Mesodermal cell (in vitro differentiated cells): Measurements from ENCODE around the gene TPM1.
"Not testable (repeated sequence)": the region's sequence is repeated elsewhere in the genome, so short reads cannot be mapped to it uniquely, and the experiment has no call there.

ENCODE experiments used
- H3K27ac ChIP-seq: 2 replicates; pipeline ENCODE4 v1.7.0; 2013; ENCODE audit warnings: mild to moderate bottlenecking, low read depth, low read length, moderate library complexity; ENCODE audit not compliant: severe bottlenecking
- H3K36me3 ChIP-seq: 2 replicates; pipeline ENCODE4 v1.7.1; 2013; ENCODE audit warnings: mild to moderate bottlenecking, low read length, moderate library complexity; ENCODE audit not compliant: control insufficient read depth, insufficient read depth
- H3K4me1 ChIP-seq: one replicate; pipeline ENCODE4 v1.7.1; 2013; ENCODE audit warnings: mild to moderate bottlenecking, low read length; ENCODE audit not compliant: insufficient read depth, control insufficient read depth, poor library complexity, severe bottlenecking
- H3K4me3 ChIP-seq: 2 replicates; pipeline ENCODE4 v1.7.0; 2013; ENCODE audit warnings: low read length, control low read depth, mild to moderate bottlenecking; ENCODE audit not compliant: insufficient read depth, poor library complexity, severe bottlenecking; ENCODE audit errors: extremely low read depth
- H3K9me3 ChIP-seq: 2 replicates; pipeline ENCODE4 v1.7.1; 2013; ENCODE audit warnings: mild to moderate bottlenecking, low read length, moderate library complexity; ENCODE audit not compliant: control insufficient read depth
- WGBS, 2 experiments: methylation state at CpG; one replicate each; pipeline ENCODE4 v1.1.5; 2013; ENCODE audit warnings: missing lambda C conversion rate in 2 of 2; ENCODE audit not compliant: insufficient coverage in 2 of 2; 5-methylcytosine and 5-hydroxymethylcytosine counted together

Gene TPM1

GRCh38 chr15:63103416-63103815 is 60.9 kb downstream of the TPM1 start:
- H3K36me3 ChIP-seq, result no peaks in the 10 kb centered on the region
- H3K27ac ChIP-seq, result no peak overlapping the region
- no peaks in the 10 kb centered on the region for H3K4me1 ChIP-seq
- 100% methylated on average over 3 of the region's 3 CpGs for WGBS, 2 experiments
- no peak overlapping the region for H3K4me3 ChIP-seq
- peaks cover 8% of the 10 kb centered on the region for H3K9me3 ChIP-seq

GRCh38 chr15:63104727-63105126 is 62.2 kb downstream of the TPM1 start:
- 75 to 81% methylated on average over 6 of the region's 7 CpGs for WGBS, 2 experiments
- no peak overlapping the region for H3K4me3 ChIP-seq
- no peak overlapping the region for H3K27ac ChIP-seq
- H3K9me3 ChIP-seq, result peaks cover 8% of the 10 kb centered on the region
- H3K36me3 ChIP-seq, result no peaks in the 10 kb centered on the region
- H3K4me1 ChIP-seq, result no peaks in the 10 kb centered on the region

- 81 to 85% methylated on average over 7 to 8 of the region's 8 CpGs for WGBS, 2 experiments
- not testable (repeated sequence) for H3K9me3 ChIP-seq, H3K36me3 ChIP-seq, H3K27ac ChIP-seq, H3K4me1 ChIP-seq, H3K4me3 ChIP-seq
These were observed 62.8 kb downstream of the TPM1 start for GRCh38 chr15:63105354-63105753.

- Histone ChIP-seq H3K4me1 (no peaks in the 10 kb centered on the region), H3K4me3 (no peak overlapping the region), H3K9me3 (peaks cover 8% of the 10 kb centered on the region), H3K36me3 (no peaks in the 10 kb centered on the region), H3K27ac (no peak overlapping the region)
- 85 to 99% methylated on average over 6 to 7 of the region's 9 CpGs for WGBS, 2 experiments
These were observed 65.5 kb downstream of the TPM1 start for GRCh38 chr15:63107895-63108546.

GRCh38 chr15:63109498-63109897 is 67.0 kb downstream of the TPM1 start:
- Histone ChIP-seq H3K36me3 (no peaks in the 10 kb centered on the region), H3K27ac (no peak overlapping the region)

GRCh38 chr15:63109920-63110319 is 67.4 kb downstream of the TPM1 start:
- H3K36me3 ChIP-seq, result no peaks in the 10 kb centered on the region
- no peak overlapping the region for H3K4me3 ChIP-seq
- H3K4me1 ChIP-seq, result peaks cover 5% of the 10 kb centered on the region
- H3K9me3 ChIP-seq, result peaks cover 8% of the 10 kb centered on the region
- no peak overlapping the region for H3K27ac ChIP-seq
- 67 to 91% methylated on average over 1 of the region's 2 CpGs for WGBS, 2 experiments

More at GRCh38 chr15:63109498-63109897, 67.0 kb downstream of the TPM1 start:
- Histone ChIP-seq H3K4me1 (peaks cover 5% of the 10 kb centered on the region), H3K9me3 (peaks cover 8% of the 10 kb centered on the region), H3K4me3 (no peak overlapping the region)
- 89 to 95% methylated on average over 2 of the region's 2 CpGs for WGBS, 2 experiments

- H3K36me3 ChIP-seq, result no peaks in the 10 kb centered on the region
- no peak overlapping the region for H3K4me3 ChIP-seq
- no peak overlapping the region for H3K27ac ChIP-seq
- peaks cover 5% of the 10 kb centered on the region for H3K9me3 ChIP-seq
- 90% methylated on average over 1 of the region's 3 CpGs; no CpG with 5 or more reads in 1 of the 2 experiments for WGBS, 2 experiments
- H3K4me1 ChIP-seq, result peaks cover 5% of the 10 kb centered on the region
These were observed 68.0 kb downstream of the TPM1 start for GRCh38 chr15:63110428-63111026.

GRCh38 chr15:63111481-63111880 is 68.9 kb downstream of the TPM1 start:
- Histone ChIP-seq H3K9me3 (no peaks in the 10 kb centered on the region), H3K4me1 (peaks cover 5% of the 10 kb centered on the region), H3K27ac (no peak overlapping the region), H3K4me3 (no peak overlapping the region), H3K36me3 (no peaks in the 10 kb centered on the region)

GRCh38 chr15:63112871-63113270 is 70.3 kb downstream of the TPM1 start:
- Histone ChIP-seq H3K27ac (no peak overlapping the region), H3K4me3 (no peak overlapping the region), H3K4me1 (peaks cover 5% of the 10 kb centered on the region), H3K9me3 (no peaks in the 10 kb centered on the region), H3K36me3 (no peaks in the 10 kb centered on the region)
- 100% methylated on average over 2 of the region's 3 CpGs; no CpG with 5 or more reads in 1 of the 2 experiments for WGBS, 2 experiments

- H3K4me3 ChIP-seq, result no peak overlapping the region
- no peaks in the 10 kb centered on the region for H3K36me3 ChIP-seq
- H3K27ac ChIP-seq, result no peak overlapping the region
- WGBS, 2 experiments, result 85% methylated on average over 2 of the region's 2 CpGs; no CpG with 5 or more reads in 1 of the 2 experiments
- peaks cover 5% of the 10 kb centered on the region for H3K4me1 ChIP-seq
- no peaks in the 10 kb centered on the region for H3K9me3 ChIP-seq
These were observed 71.9 kb downstream of the TPM1 start for GRCh38 chr15:63114465-63114864.
